IMR-90 (cell line): ENCODE data around the gene ANLN. TPM values are rescaled to one million over a fixed set of nuclear protein-coding genes. Genes with fewer than 3 reads are reported as not detected.

ENCODE experiments used
- ATAC-seq: fragments of 200-7000 bp; cut with Tn5 transposase; 2 replicates; pipeline ENCODE4 v1.9.1; 2020; ENCODE audit warnings: low read depth, mild to moderate bottlenecking, moderate library complexity
- BruUV-seq: library from RNA; stranded (reverse); fragments of 400-500 nt; replicated peaks from 2 replicates; lab custom pipeline; 2021; lab: Mats Ljungman, UMichigan
- CTCF ChIA-PET: fragments of 300-600 bp; formaldehyde crosslinking; extraction: SDS; loops from one replicate; lab custom pipeline; 2021; ENCODE audit warnings: antibody characterized with exemption; lab: Yijun Ruan, JAX
- POLR2A ChIA-PET: fragments of 300-600 bp; sonication (Branson Sonifier 250); formaldehyde crosslinking; loops from one replicate; lab custom pipeline; 2022; ENCODE audit warnings: antibody characterized with exemption; ENCODE audit not compliant: unreplicated experiment; lab: Charles Lee
- DNase-seq: peaks from one replicate; pipeline ENCODE4 v3.0.0; 2013
- H2AFZ ChIP-seq: replicated peaks from 2 replicates; pipeline ENCODE3; 2013; ENCODE audit warnings: low read length, mild to moderate bottlenecking; ENCODE audit not compliant: poor library complexity
- H2AK5ac ChIP-seq: 2 replicates; pipeline ENCODE4 v1.6.1; 2013; ENCODE audit warnings: low read depth, low read length, inconsistent platforms
- H2AK9ac ChIP-seq: replicated peaks from 2 replicates; pipeline ENCODE3; 2013; ENCODE audit warnings: mild to moderate bottlenecking, low read depth, low read length, moderate library complexity; ENCODE audit not compliant: poor library complexity
- H2BK120ac ChIP-seq: 2 replicates; pipeline ENCODE4 v1.6.1; 2013; ENCODE audit warnings: low read depth, low read length, inconsistent platforms
- H2BK15ac ChIP-seq: 3 replicates; pipeline ENCODE4 v1.6.1; 2013; ENCODE audit warnings: low read depth, low read length, inconsistent platforms
- H2BK20ac ChIP-seq: 2 replicates; pipeline ENCODE4 v1.6.1; 2013; ENCODE audit warnings: low read depth, mild to moderate bottlenecking, inconsistent platforms, low read length, moderate library complexity
- H2BK5ac ChIP-seq: 2 replicates; pipeline ENCODE4 v1.6.1; 2013; ENCODE audit warnings: mild to moderate bottlenecking, low read depth, low read length, inconsistent platforms; ENCODE audit not compliant: poor library complexity, severe bottlenecking
- H3K14ac ChIP-seq: replicated peaks from 2 replicates; pipeline ENCODE4 v1.6.1; 2013; ENCODE audit warnings: low read depth, low read length, inconsistent platforms
- H3K18ac ChIP-seq: 2 replicates; pipeline ENCODE4 v1.6.1; 2013; ENCODE audit warnings: low read depth, low read length, control low read depth
- H3K23ac ChIP-seq: 2 replicates; pipeline ENCODE4 v1.6.1; 2013; ENCODE audit warnings: low read depth, low read length, inconsistent platforms
- H3K27ac ChIP-seq: 2 replicates; pipeline ENCODE4 v1.5.1; 2013; ENCODE audit warnings: mild to moderate bottlenecking, control low read depth, low read length; ENCODE audit not compliant: insufficient read depth
- H3K27me3 ChIP-seq: 2 replicates; pipeline ENCODE4 v1.6.1; 2013; ENCODE audit warnings: low read length; ENCODE audit not compliant: control insufficient read depth, insufficient read depth
- H3K36me3 ChIP-seq: 2 replicates; pipeline ENCODE4 v1.6.1; 2013; ENCODE audit warnings: low read length, mixed read lengths; ENCODE audit not compliant: control insufficient read depth, insufficient read depth
- H3K4ac ChIP-seq: 2 replicates; pipeline ENCODE4 v1.6.1; 2013; ENCODE audit warnings: low read depth, low read length, inconsistent platforms
- H3K4me1 ChIP-seq: 2 replicates; pipeline ENCODE4 v1.6.1; 2013; ENCODE audit warnings: low read length, mixed read lengths; ENCODE audit not compliant: control insufficient read depth, insufficient read depth
- H3K4me2 ChIP-seq: 2 replicates; pipeline ENCODE4 v1.6.1; 2013; ENCODE audit warnings: low read depth, mild to moderate bottlenecking, control low read depth, low read length, moderate library complexity
- H3K4me3 ChIP-seq: 2 replicates; pipeline ENCODE4 v1.5.1; 2013; ENCODE audit warnings: low read depth, mild to moderate bottlenecking, control low read depth, low read length, moderate library complexity; ENCODE audit not compliant: insufficient read depth
- H3K56ac ChIP-seq: 2 replicates; pipeline ENCODE4 v1.6.1; 2013; ENCODE audit warnings: low read length, inconsistent platforms; ENCODE audit not compliant: insufficient read depth; ENCODE audit errors: extremely low read depth
- H3K79me1 ChIP-seq, 2 experiments: 2 replicates each; pipeline ENCODE4 v1.6.1; 2013; ENCODE audit warnings: low read length in 2 of 2, inconsistent platforms in 1 of 2, low read depth in 1 of 2
- H3K9ac ChIP-seq: 2 replicates; pipeline ENCODE4 v1.6.1; 2013; ENCODE audit warnings: low read depth, low read length, control low read depth
- H3K9me1 ChIP-seq: 2 replicates; pipeline ENCODE4 v1.6.1; 2013; ENCODE audit warnings: low read length, inconsistent platforms; ENCODE audit not compliant: insufficient read depth
- H3K9me3 ChIP-seq: 2 replicates; pipeline ENCODE4 v1.6.1; 2013; ENCODE audit warnings: low read length; ENCODE audit not compliant: control insufficient read depth, insufficient read depth
- H4K20me1 ChIP-seq: 2 replicates; pipeline ENCODE4 v1.6.1; 2013; ENCODE audit warnings: low read length, inconsistent platforms; ENCODE audit not compliant: insufficient read depth
- H4K5ac ChIP-seq: 2 replicates; pipeline ENCODE4 v1.6.1; 2013; ENCODE audit warnings: mild to moderate bottlenecking, low read depth, low read length, control low read depth
- H4K8ac ChIP-seq, 2 experiments: 2 replicates each; pipeline ENCODE4 v1.6.1; 2013; ENCODE audit warnings: low read depth in 2 of 2, low read length in 2 of 2, control low read depth in 1 of 2, inconsistent platforms in 1 of 2
- H4K91ac ChIP-seq: 2 replicates; pipeline ENCODE4 v1.6.1; 2013; ENCODE audit warnings: low read depth, low read length, inconsistent platforms; ENCODE audit not compliant: insufficient read depth
- BHLHE40 ChIP-seq: fragments of 150-350 bp; IDR thresholded peaks from 2 replicates; pipeline ENCODE4 v1.6.1; 2016; ENCODE audit warnings: mild to moderate bottlenecking, low read depth, low read length
- CTCF ChIP-seq: conservative IDR thresholded peaks from 2 replicates; pipeline ENCODE4 v1.5.1; 2012; ENCODE audit warnings: mild to moderate bottlenecking, low read depth, low read length, improper control_type of control experiment
- MAFK ChIP-seq: IDR thresholded peaks from 2 replicates; pipeline ENCODE4 v1.6.1; 2012; ENCODE audit warnings: low read depth, low read length, improper control_type of control experiment
- NFE2L2 ChIP-seq: fragments of 150-350 bp; IDR thresholded peaks from 2 replicates; pipeline ENCODE4 v1.6.1; 2016; ENCODE audit warnings: low read depth, mild to moderate bottlenecking, low read length
- POLR2A ChIP-seq: IDR thresholded peaks from 2 replicates; pipeline ENCODE4 v1.6.1; 2012; ENCODE audit warnings: mild to moderate bottlenecking, low read depth, low read length
- SMC3 ChIP-seq: fragments of 150-350 bp; IDR thresholded peaks from 2 replicates; pipeline ENCODE4 v1.6.1; 2016; ENCODE audit warnings: low read depth, mild to moderate bottlenecking, antibody characterized with exemption, low read length, moderate library complexity
- WGBS, 2 experiments: methylation state at CpG; one replicate each; pipeline versions ENCODE4 v1.1.5 to v1.1.7; 2013; ENCODE audit warnings: missing lambda C conversion rate in 2 of 2; ENCODE audit not compliant: insufficient read length in 1 of 2; ENCODE audit errors: extremely low coverage in 2 of 2; 5-methylcytosine and 5-hydroxymethylcytosine counted together
- dilution Hi-C: fragments of 300-500 bp; cut with HindIII; formaldehyde crosslinking; loops from one replicate; pipeline ENCODE4 v1.14.3; 2018; ENCODE audit warnings: low sequenced_read_pairs; ENCODE audit not compliant: unreplicated experiment
- in situ Hi-C: fragments of 300-500 bp; cut with MboI; formaldehyde crosslinking; loops from 3 replicates; pipeline ENCODE4 v1.14.3; 2019; ENCODE audit warnings: low sequenced_read_pairs, inconsistent platforms, mixed read lengths
- intact Hi-C: fragments of 100-400 bp; cut with micrococcal nuclease; formaldehyde crosslinking; loops from 2 replicates; pipeline ENCODE4 v1.10.0; 2022
- polyA plus RNA-seq, 3 experiments: library from polyadenylated mRNA; depleted of rRNA; stranded (reverse); fragments of >200 nt; gene quantifications; 2 replicates each; pipeline ENCODE4 v1.2.3, GENCODE V29; 2012; ENCODE audit warnings: low replicate concordance in 1 of 3
- total RNA-seq: library from RNA; depleted of rRNA; stranded (reverse); fragments of >200 nt; gene quantifications from 2 replicates; pipeline ENCODE4 v1.2.3, GENCODE V29; 2012

ANLN gene
- total and polyA plus RNA-seq, 2 of the 4 experiments (the other 2 are of a cell fraction), result 60.5 to 276 TPM

GRCh38 chr7:36388423-36388822 is 1.2 kb upstream of the ANLN start:
- DNase-seq (no peak), ATAC-seq (no peak)
- Histone ChIP-seq H3K9ac (no peak overlapping the region), H4K8ac (no peak overlapping the region), H2BK5ac (no peak overlapping the region), H2BK15ac (no peak overlapping the region), H4K5ac (no peak overlapping the region), H3K4me3 (no peak overlapping the region), H4K20me1 (no peaks in the 10 kb centered on the region), H3K4me2 (no peak overlapping the region), H3K4ac (no peak overlapping the region), H2BK20ac (no peak overlapping the region), H3K9me3 (no peaks in the 10 kb centered on the region), H3K18ac (no peak overlapping the region), H2AK9ac (no peak overlapping the region), H3K79me1 (no peaks in the 10 kb centered on the region), H3K27ac (no peak overlapping the region), H3K9me1 (peaks cover 2% of the 10 kb centered on the region; the same call in 1 of the 2 replicates), H3K14ac (no peak overlapping the region), H2BK120ac (no peak overlapping the region), H3K27me3 (no peaks in the 10 kb centered on the region), H3K23ac (no peak overlapping the region), H3K36me3 (no peaks in the 10 kb centered on the region), H2AK5ac (no peak overlapping the region), H4K91ac (no peak overlapping the region), H3K4me1 (peaks cover 4% of the 10 kb centered on the region), H2AFZ (no peak overlapping the region), H3K56ac (no peak overlapping the region)
- POLR2A ChIA-PET, result no interaction called here
- TF ChIP-seq POLR2A, result no peak
- TF ChIP-seq CTCF, result no peak
- no peak for TF ChIP-seq SMC3
- no peak for TF ChIP-seq MAFK
- TF ChIP-seq BHLHE40, result no peak
- TF ChIP-seq NFE2L2, result no peak
- intact Hi-C loops, result no loop called here
- CTCF ChIA-PET, result no interaction called here
- in situ Hi-C loops, result no loop called here
- dilution Hi-C loops, result no loop called here
- BruUV-seq, result no TSS peak
- 67% methylated on average over 1 of the region's 4 CpGs; no CpG with 5 or more reads in 1 of the 2 experiments for WGBS, 2 experiments
